ENCODE measurements around the gene WDR7.

- TF ChIP-seq, protein P1, sequence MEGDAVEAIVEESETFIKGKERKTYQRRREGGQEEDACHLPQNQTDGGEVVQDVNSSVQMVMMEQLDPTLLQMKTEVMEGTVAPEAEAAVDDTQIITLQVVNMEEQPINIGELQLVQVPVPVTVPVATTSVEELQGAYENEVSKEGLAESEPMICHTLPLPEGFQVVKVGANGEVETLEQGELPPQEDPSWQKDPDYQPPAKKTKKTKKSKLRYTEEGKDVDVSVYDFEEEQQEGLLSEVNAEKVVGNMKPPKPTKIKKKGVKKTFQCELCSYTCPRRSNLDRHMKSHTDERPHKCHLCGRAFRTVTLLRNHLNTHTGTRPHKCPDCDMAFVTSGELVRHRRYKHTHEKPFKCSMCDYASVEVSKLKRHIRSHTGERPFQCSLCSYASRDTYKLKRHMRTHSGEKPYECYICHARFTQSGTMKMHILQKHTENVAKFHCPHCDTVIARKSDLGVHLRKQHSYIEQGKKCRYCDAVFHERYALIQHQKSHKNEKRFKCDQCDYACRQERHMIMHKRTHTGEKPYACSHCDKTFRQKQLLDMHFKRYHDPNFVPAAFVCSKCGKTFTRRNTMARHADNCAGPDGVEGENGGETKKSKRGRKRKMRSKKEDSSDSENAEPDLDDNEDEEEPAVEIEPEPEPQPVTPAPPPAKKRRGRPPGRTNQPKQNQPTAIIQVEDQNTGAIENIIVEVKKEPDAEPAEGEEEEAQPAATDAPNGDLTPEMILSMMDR (IDR thresholded peaks at IDR 0.05), result no peak
- TF ChIP-seq EP300 (IDR thresholded peaks at IDR 0.05), result no peak
Measured at GRCh38 chr18:56659111-56659510, 8.0 kb downstream of the WDR7 start.

All from gastroesophageal sphincter (tissue), 3 donors.